HepG2 (cell line): Measurements from ENCODE around the gene KCTD8. TPM values are rescaled to one million over a fixed set of nuclear protein-coding genes. Genes with fewer than 3 reads are reported as not detected.
A peak's percentile ranks its signal among the peaks of the same experiment; 100 is the strongest.

Source experiments
- ATAC-seq: fragments of 200-7000 bp; cut with Tn5 transposase; 3 replicates; pipeline ENCODE4 v1.9.1; 2020; ENCODE audit warnings: mild to moderate bottlenecking, moderate library complexity
- BruUV-seq: library from RNA; stranded (reverse); fragments of 400-500 nt; replicated peaks from 2 replicates; lab custom pipeline; 2021; lab: Mats Ljungman, UMichigan
- CTCF ChIA-PET: fragments of 300-600 bp; formaldehyde crosslinking; extraction: SDS; loops from one replicate; lab custom pipeline; 2021; ENCODE audit warnings: low total read pairs, inconsistent platforms, low intra/inter-chr PET ratio; lab: Yijun Ruan, JAX
- POLR2A ChIA-PET: fragments of 350-600 bp; sonication (Branson Sonifier 250); formaldehyde crosslinking; loops from one replicate; lab custom pipeline; 2020; ENCODE audit warnings: antibody characterized with exemption, inconsistent platforms; lab: Yijun Ruan, JAX
- DNase-seq: peaks from one replicate; pipeline ENCODE4 v3.0.0-alpha.2; 2015; ENCODE audit warnings: low spot score
- FAIRE-seq: peaks from 3 replicates; lab custom pipeline; 2011; peaks lifted over from hg19 to GRCh38; lab: Jason Lieb, UNC
- H2AFZ ChIP-seq: one replicate; pipeline ENCODE4 v1.6.1; 2011; ENCODE audit warnings: low read length, inconsistent platforms
- H3K27ac ChIP-seq: fragments of 300-600 bp; 3 replicates; pipeline ENCODE4 v1.8.0; 2011; ENCODE audit warnings: mixed run types, mild to moderate bottlenecking, mixed read lengths, low read length, inconsistent platforms; ENCODE audit not compliant: insufficient read depth; ENCODE audit errors: extremely low read length
- H3K27me3 ChIP-seq, 2 experiments: fragments of 200-600 bp in 1 of 2; 2 replicates in 1 of 2; 3 replicates in 1 of 2; pipeline versions ENCODE4 v1.6.0 to v1.8.0; 2011; ENCODE audit warnings: low read length in 2 of 2, mild to moderate bottlenecking in 2 of 2, moderate library complexity in 2 of 2, inconsistent platforms in 1 of 2; ENCODE audit not compliant: insufficient read depth in 2 of 2, control insufficient read depth in 1 of 2
- H3K36me3 ChIP-seq, 2 experiments: fragments of 200-600 bp in 1 of 2; replicated peaks in 1 of 2; 2 replicates in 1 of 2; 3 replicates in 1 of 2; pipeline versions ENCODE4 v1.5.1 to v1.8.0; 2011; ENCODE audit warnings: low read length in 2 of 2, inconsistent platforms in 1 of 2; ENCODE audit not compliant: insufficient read depth in 2 of 2, control insufficient read depth in 1 of 2
- H3K4me1 ChIP-seq: 2 replicates; pipeline ENCODE4 v1.5.1; 2012; ENCODE audit warnings: low read length, inconsistent platforms; ENCODE audit not compliant: insufficient read depth
- H3K4me2 ChIP-seq: 2 replicates; pipeline ENCODE4 v1.6.0; 2011; ENCODE audit warnings: low read depth, low read length, inconsistent platforms
- H3K4me3 ChIP-seq, 3 experiments: fragments of 200-600 bp in 1 of 3; sonication (generic), shearing (Covaris generic) in 1 of 3; replicated peaks in 1 of 3; 2 replicates each; pipeline ENCODE4 v1.5.1; 2011 to 2016; ENCODE audit warnings: low read length in 3 of 3, inconsistent platforms in 2 of 3, low read depth in 2 of 3, mild to moderate bottlenecking in 2 of 3, control low read depth in 1 of 3, mixed read lengths in 1 of 3; ENCODE audit not compliant: insufficient read depth in 1 of 3
- H3K79me2 ChIP-seq: one replicate; pipeline ENCODE4 v1.6.1; 2011; ENCODE audit warnings: low read length, inconsistent platforms; ENCODE audit not compliant: insufficient read depth
- H3K9ac ChIP-seq: 2 replicates; pipeline ENCODE4 v1.6.0; 2011; ENCODE audit warnings: mild to moderate bottlenecking, low read depth, low read length, inconsistent platforms; ENCODE audit not compliant: insufficient read depth
- H3K9me3 ChIP-seq: 2 replicates; pipeline ENCODE4 v1.5.1; 2012; ENCODE audit warnings: mild to moderate bottlenecking, low read length
- H4K20me1 ChIP-seq: 2 replicates; pipeline ENCODE4 v1.6.0; 2011; ENCODE audit warnings: inconsistent platforms, mild to moderate bottlenecking, low read length, moderate library complexity; ENCODE audit not compliant: insufficient read depth
- CTCF ChIP-seq: sonication (generic); formaldehyde crosslinking; IDR thresholded peaks from 2 replicates; pipeline ENCODE4 v1.5.0; 2020; ENCODE audit warnings: mild to moderate bottlenecking, missing genetic modification reagents, moderate library complexity
- GFI1 ChIP-seq: sonication (generic); formaldehyde crosslinking; IDR thresholded peaks from 2 replicates; pipeline ENCODE4 v1.5.0; 2020; ENCODE audit warnings: missing genetic modification reagents, mild to moderate bottlenecking, borderline replicate concordance
- KDM6A ChIP-seq: IDR thresholded peaks from 2 replicates; pipeline ENCODE4 v1.6.1; 2016; ENCODE audit warnings: low read depth
- SIN3A ChIP-seq: IDR thresholded peaks from 2 replicates; pipeline ENCODE4 v1.6.1; 2011; ENCODE audit warnings: low read depth, mild to moderate bottlenecking, control low read depth, low read length, borderline replicate concordance
- STAG1 ChIP-seq: sonication (generic); formaldehyde crosslinking; IDR thresholded peaks from 2 replicates; pipeline ENCODE4 v1.4.0; 2020; ENCODE audit warnings: missing genetic modification reagents
- ZNF460 ChIP-seq: sonication (generic); formaldehyde crosslinking; IDR thresholded peaks from 2 replicates; pipeline ENCODE4 v1.5.1; 2020; ENCODE audit warnings: missing genetic modification reagents, mild to moderate bottlenecking, borderline replicate concordance
- ZNF552 ChIP-seq: sonication (generic); formaldehyde crosslinking; IDR thresholded peaks from 2 replicates; pipeline ENCODE4 v1.9.0; 2022; ENCODE audit warnings: missing genetic modification reagents, mild to moderate bottlenecking, borderline replicate concordance
- WGBS: methylation state at CpG from one replicate; pipeline ENCODE4 v1.1.6; 2017; ENCODE audit warnings: low lambda C conversion rate; 5-methylcytosine and 5-hydroxymethylcytosine counted together
- in situ Hi-C: cut with HindIII; loops from 2 replicates; pipeline ENCODE4 v1.10.0; 2017; ENCODE audit warnings: low pct_unique_long_range_greater_than_20kb; ENCODE audit not compliant: extremely low pct_ligation_motif_present
- intact Hi-C: fragments of 100-400 bp; cut with micrococcal nuclease; formaldehyde crosslinking; loops from one replicate; pipeline ENCODE4 v1.10.0; 2022; ENCODE audit not compliant: unreplicated experiment
- polyA plus RNA-seq, 8 experiments: library from polyadenylated mRNA; depleted of rRNA in 3 of 8; stranded (reverse) in 7 of 8; unstranded in 1 of 8; fragments of >200 nt; fragmentation: Illumina TruSeq in 4 of 8; extraction: Trizol in 4 of 8; gene quantifications; 2 replicates each; pipeline versions ENCODE4 v1.2.1 to v1.2.3, GENCODE V29; 2011 to 2016; ENCODE audit warnings: low read depth in 4 of 8, missing spikeins in 1 of 8, mixed read lengths in 1 of 8; ENCODE audit not compliant: insufficient read depth in 1 of 8
- total RNA-seq, 5 experiments: library from RNA; depleted of rRNA; stranded (reverse); fragments of >200 nt; fragmentation: Illumina TruSeq; extraction: Trizol; gene quantifications; 2 replicates each; pipeline ENCODE4 v1.2.3, GENCODE V29; 2016; ENCODE audit warnings: low read depth in 1 of 5

The KCTD8 gene
- total and polyA plus RNA-seq, 2 of the 13 experiments (the other 11 are each of a cell fraction or from before 2014, with no cell fraction given) = not detected

DNA sequence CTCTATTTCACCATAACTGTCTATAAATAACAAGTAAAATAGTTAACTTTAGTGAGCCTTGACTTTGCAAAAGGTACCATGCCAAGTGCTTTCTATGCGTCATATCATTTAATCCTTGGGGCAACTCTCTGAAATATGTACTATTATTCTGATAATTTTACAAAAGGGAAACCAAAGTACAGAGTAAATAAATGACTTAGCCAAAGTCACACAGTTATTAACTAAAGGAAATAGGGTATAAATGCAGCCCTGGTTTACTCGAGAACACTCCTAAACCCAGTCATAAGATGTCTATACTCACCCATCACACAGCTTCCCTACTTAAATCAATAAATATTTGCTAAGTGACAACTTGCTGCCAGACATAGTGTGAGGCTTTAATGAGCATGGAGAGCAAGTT, 14.4 kb downstream of the KCTD8 start:
- H4K20me1 ChIP-seq = no peaks in the 10 kb centered on the region
- H3K9me3 ChIP-seq = no peaks in the 10 kb centered on the region
- no peak overlapping the region for H3K27ac ChIP-seq
- 17% methylated on average over 2 of the region's 2 CpGs for WGBS
- ChIA-PET CTCF (no interaction called here), POLR2A (no interaction called here)
- H3K27me3 ChIP-seq = no peaks in the 10 kb centered on the region
- no peak for TF ChIP-seq ZNF460 (CRISPR knock-in tag)
- no peak for TF ChIP-seq KDM6A
- no peak for TF ChIP-seq SIN3A
- no peak for TF ChIP-seq ZNF552
- H3K4me2 ChIP-seq = no peak overlapping the region
- in situ Hi-C loops = no loop called here
- intact Hi-C loops = no loop called here
- no peak overlapping the region for H3K9ac ChIP-seq
- no peaks in the 10 kb centered on the region for H3K36me3 ChIP-seq
- no peak overlapping the region for H3K4me3 ChIP-seq
- no peak for DNase-seq
- H3K4me1 ChIP-seq = no peaks in the 10 kb centered on the region
- no peak for ATAC-seq
- BruUV-seq = no TSS peak
- H2AFZ ChIP-seq = no peak overlapping the region
- FAIRE-seq = no peak
- H3K79me2 ChIP-seq = no peaks in the 10 kb centered on the region

- ChIA-PET CTCF (no interaction called here), POLR2A (no interaction called here)
- H3K4me2 ChIP-seq = no peak overlapping the region
- peak; percentile 47; the same call in 2 of the 3 replicates for ATAC-seq
- no TSS peak for BruUV-seq
- no peak for DNase-seq
- no peak for FAIRE-seq
- H3K27ac ChIP-seq = no peak overlapping the region
- no peak overlapping the region for H3K4me3 ChIP-seq
- no peaks in the 10 kb centered on the region for H3K79me2 ChIP-seq
- no peaks in the 10 kb centered on the region for H4K20me1 ChIP-seq
- no peaks in the 10 kb centered on the region for H3K9me3 ChIP-seq
- H3K27me3 ChIP-seq = no peaks in the 10 kb centered on the region
- in situ Hi-C loops (no loop called here), intact Hi-C loops (loop anchor here (2.0 to 5.0 kb wide), 2 partner anchors 1293 to 1431 kb away; no protein-coding TSS in a partner anchor)
- H3K36me3 ChIP-seq = no peaks in the 10 kb centered on the region
- WGBS = 0% methylated on average over 2 of the region's 2 CpGs
- peak; percentile 28; the same call in 1 of the 2 replicates for TF ChIP-seq CTCF (CRISPR knock-in tag)
- no peak for TF ChIP-seq GFI1
- TF ChIP-seq STAG1 (CRISPR knock-in tag) = peak; percentile 59
- H3K4me1 ChIP-seq = no peaks in the 10 kb centered on the region
- H2AFZ ChIP-seq = no peak overlapping the region
- H3K9ac ChIP-seq = no peak overlapping the region
Observed at GRCh38 chr4:44425614-44426208, 22.9 kb downstream of the KCTD8 start.
